Endothelial cell of umbilical vein (primary cell): ENCODE measurements around the gene RAB11FIP2. TPM values are rescaled to one million over a fixed set of nuclear protein-coding genes. Genes with fewer than 3 reads are reported as not detected.

ENCODE experiments used
- BruUV-seq: library from RNA; stranded (reverse); fragments of 400-500 nt; replicated peaks from 2 replicates; lab custom pipeline; 2021; lab: Mats Ljungman, UMichigan
- CTCF ChIA-PET: fragments of 300-600, 350-600 bp; sonication (Branson Sonifier 250); formaldehyde crosslinking; loops from one replicate; lab custom pipeline; 2021; ENCODE audit warnings: antibody characterized with exemption, inconsistent platforms; lab: Charles Lee
- POLR2A ChIA-PET: fragments of 300-600, 350-600 bp; sonication (Branson Sonifier 250); formaldehyde crosslinking; loops from one replicate; lab custom pipeline; 2021; ENCODE audit warnings: antibody characterized with exemption, inconsistent platforms; lab: Charles Lee
- DNase-seq: peaks from one replicate; pipeline ENCODE4 v3.0.0-alpha.2; 2011; ENCODE audit warnings: low read depth, low spot score
- FAIRE-seq: peaks from 2 replicates; lab custom pipeline; 2011; peaks lifted over from hg19 to GRCh38; lab: Jason Lieb, UNC
- H2AFZ ChIP-seq: 2 replicates; pipeline ENCODE4 v1.6.0; 2012; ENCODE audit warnings: low read depth, low read length, control low read depth, inconsistent platforms
- H3K27ac ChIP-seq: 2 replicates; pipeline ENCODE4 v1.5.1; 2011; ENCODE audit warnings: low read depth, mild to moderate bottlenecking, control low read depth, low read length, moderate library complexity; ENCODE audit not compliant: insufficient read depth
- H3K27me3 ChIP-seq, 2 experiments: 2 replicates each; pipeline versions ENCODE4 v1.6.0 to v1.6.1; 2011; ENCODE audit warnings: low read length in 2 of 2, mixed read lengths in 1 of 2; ENCODE audit not compliant: control insufficient read depth in 2 of 2, insufficient read depth in 2 of 2
- H3K36me3 ChIP-seq, 2 experiments: 2 replicates in 1 of 2; 3 replicates in 1 of 2; pipeline ENCODE4 v1.5.1; 2011; ENCODE audit warnings: low read length in 2 of 2, mild to moderate bottlenecking in 1 of 2, moderate library complexity in 1 of 2; ENCODE audit not compliant: control insufficient read depth in 2 of 2, insufficient read depth in 2 of 2; ENCODE audit errors: extremely low read depth in 1 of 2
- H3K4me1 ChIP-seq: 3 replicates; pipeline ENCODE4 v1.5.1; 2011; ENCODE audit warnings: mild to moderate bottlenecking, low read length; ENCODE audit not compliant: control insufficient read depth, insufficient read depth; ENCODE audit errors: extremely low read depth
- H3K4me2 ChIP-seq: 2 replicates; pipeline ENCODE4 v1.6.1; 2011; ENCODE audit warnings: low read length, control low read depth, mixed read lengths; ENCODE audit not compliant: insufficient read depth
- H3K4me3 ChIP-seq, 3 experiments: fragments of 200-600 bp in 1 of 3; sonication (generic), shearing (Covaris generic) in 1 of 3; replicated peaks in 1 of 3; 2 replicates each; pipeline ENCODE4 v1.5.1; 2011 to 2016; ENCODE audit warnings: control low read depth in 3 of 3, low read length in 3 of 3, mild to moderate bottlenecking in 2 of 3, inconsistent platforms in 1 of 3, low read depth in 1 of 3, moderate library complexity in 1 of 3; ENCODE audit not compliant: insufficient read depth in 1 of 3
- H3K79me2 ChIP-seq: 2 replicates; pipeline ENCODE4 v1.6.0; 2012; ENCODE audit warnings: low read length, inconsistent platforms; ENCODE audit not compliant: control insufficient read depth, insufficient read depth
- H3K9ac ChIP-seq: replicated peaks from 2 replicates; pipeline ENCODE3; 2011; ENCODE audit warnings: low read length, control low read depth; ENCODE audit not compliant: insufficient read depth; ENCODE audit errors: extremely low read depth
- H3K9me1 ChIP-seq: replicated peaks from 3 replicates; pipeline ENCODE4 v1.6.0; 2011; ENCODE audit warnings: mild to moderate bottlenecking, low read length; ENCODE audit not compliant: control insufficient read depth, insufficient read depth; ENCODE audit errors: extremely low read depth
- H3K9me3 ChIP-seq: replicated peaks from 2 replicates; pipeline ENCODE4 v1.5.1; 2012; ENCODE audit warnings: low read length, inconsistent platforms; ENCODE audit not compliant: control insufficient read depth, insufficient read depth
- H4K20me1 ChIP-seq: replicated peaks from 2 replicates; pipeline ENCODE3; 2011; ENCODE audit warnings: mild to moderate bottlenecking, low read length; ENCODE audit not compliant: control insufficient read depth, insufficient read depth; ENCODE audit errors: extremely low read depth
- FOS ChIP-seq: IDR thresholded peaks from 2 replicates; pipeline ENCODE4 v1.6.1; 2011; ENCODE audit warnings: mild to moderate bottlenecking, low read length, moderate library complexity, borderline replicate concordance; ENCODE audit not compliant: insufficient read depth
- MAX ChIP-seq: IDR thresholded peaks from 2 replicates; pipeline ENCODE4 v1.6.1; 2011; ENCODE audit not compliant: insufficient read depth, insufficient read length
- POLR2A ChIP-seq: IDR thresholded peaks from 2 replicates; pipeline ENCODE4 v1.6.1; 2012; ENCODE audit warnings: low read depth, mild to moderate bottlenecking, control low read depth, low read length
- POLR2AphosphoS5 ChIP-seq: IDR thresholded peaks from 2 replicates; pipeline ENCODE4 v1.6.1; 2012; ENCODE audit warnings: low read depth, mild to moderate bottlenecking, control low read depth, low read length, moderate library complexity; ENCODE audit not compliant: insufficient read depth
- dilution Hi-C: fragments of 300-500 bp; cut with MboI; formaldehyde crosslinking; loops from one replicate; pipeline ENCODE4 v1.15.0; 2019; ENCODE audit warnings: low sequenced_read_pairs; ENCODE audit not compliant: extremely low pct_ligation_motif_present
- intact Hi-C: fragments of 100-400 bp; cut with micrococcal nuclease; formaldehyde crosslinking; loops from one replicate; pipeline ENCODE4 v1.10.0; 2022
- polyA plus RNA-seq, 4 experiments: library from polyadenylated mRNA; depleted of rRNA in 3 of 4; stranded (reverse) in 3 of 4; unstranded in 1 of 4; fragments of >200 nt; gene quantifications; 2 replicates each; pipeline versions ENCODE4 v1.2.1 to v1.2.3, GENCODE V29; 2011 to 2012; ENCODE audit warnings: missing spikeins in 1 of 4
- total RNA-seq: library from RNA; stranded (reverse); gene quantifications from 2 replicates; pipeline ENCODE4 v1.2.3, GENCODE V29; 2021

The RAB11FIP2 gene
- total and polyA plus RNA-seq, 2 donors (not counting 3 experiments of a cell fraction or from before 2014, with no cell fraction given): 1.9 to 8.6 TPM

- Histone ChIP-seq H4K20me1 (no peaks in the 10 kb centered on the region), H3K27ac (no peak overlapping the region), H3K9me3 (no peaks in the 10 kb centered on the region), H3K4me2 (no peak overlapping the region), H3K4me1 (no peaks in the 10 kb centered on the region), H2AFZ (no peak overlapping the region), H3K4me3 (no peak overlapping the region), H3K36me3 (no peaks in the 10 kb centered on the region), H3K9me1 (no peaks in the 10 kb centered on the region), H3K79me2 (no peaks in the 10 kb centered on the region), H3K27me3 (no peaks in the 10 kb centered on the region), H3K9ac (no peak overlapping the region)
- dilution Hi-C loops (no loop called here), intact Hi-C loops (no loop called here)
- POLR2A ChIA-PET: no interaction called here
- FAIRE-seq: no peak
- CTCF ChIA-PET: no interaction called here
- no peak for TF ChIP-seq MAX
- no peak for DNase-seq
- no TSS peak for BruUV-seq
Observed at GRCh38 chr10:118080817-118081216, 34.1 kb upstream of the RAB11FIP2 start.

- no peak for FAIRE-seq
- POLR2A ChIA-PET: no interaction called here
- Histone ChIP-seq H3K9me1 (no peaks in the 10 kb centered on the region), H3K4me3 (no peak overlapping the region), H3K4me1 (no peaks in the 10 kb centered on the region), H3K27ac (no peak overlapping the region), H2AFZ (no peak overlapping the region), H3K9ac (no peak overlapping the region), H3K27me3 (no peaks in the 10 kb centered on the region), H4K20me1 (no peaks in the 10 kb centered on the region), H3K4me2 (no peak overlapping the region), H3K79me2 (no peaks in the 10 kb centered on the region), H3K36me3 (no peaks in the 10 kb centered on the region), H3K9me3 (no peaks in the 10 kb centered on the region)
- dilution Hi-C loops (no loop called here), intact Hi-C loops (no loop called here)
- CTCF ChIA-PET: interaction anchor here (1.9 kb wide), 1 partner anchor 11 kb away, joined by 9 read pairs; no protein-coding TSS in a partner anchor
- TF ChIP-seq POLR2AphosphoS5 (no peak), FOS (no peak), POLR2A (no peak)
- DNase-seq: no peak
- no TSS peak for BruUV-seq
Observed at GRCh38 chr10:118076705-118077104, 30.0 kb upstream of the RAB11FIP2 start.
